GM19043 (cell line): ENCODE results near the gene FKBP1A.

Experiments
- ATAC-seq: cut with Tn5 transposase; IDR thresholded peaks from one replicate; pipeline ENCODE4 v1.9.1; 2021; ENCODE audit warnings: low read depth; ENCODE audit not compliant: unreplicated experiment

The FKBP1A gene

GRCh38 chr20:1322511-1323245, 70.2 kb downstream of the FKBP1A start:
- ATAC-seq: no peak

DNA sequence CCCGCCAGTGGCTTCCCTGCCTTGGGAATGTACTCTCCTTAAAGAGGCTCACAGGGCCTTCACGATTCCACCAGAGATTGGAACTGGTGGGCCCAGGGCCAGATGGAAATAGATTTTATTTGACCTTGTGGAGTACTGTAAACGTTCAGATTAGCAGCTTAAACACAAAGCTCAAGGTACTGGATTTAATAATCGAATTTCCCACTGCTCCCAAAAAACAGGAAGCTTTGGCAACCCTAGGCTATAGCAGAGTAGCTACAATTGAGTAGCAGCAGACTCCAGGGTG, 71.3 kb downstream of the FKBP1A start:
- ATAC-seq: no peak

DNA sequence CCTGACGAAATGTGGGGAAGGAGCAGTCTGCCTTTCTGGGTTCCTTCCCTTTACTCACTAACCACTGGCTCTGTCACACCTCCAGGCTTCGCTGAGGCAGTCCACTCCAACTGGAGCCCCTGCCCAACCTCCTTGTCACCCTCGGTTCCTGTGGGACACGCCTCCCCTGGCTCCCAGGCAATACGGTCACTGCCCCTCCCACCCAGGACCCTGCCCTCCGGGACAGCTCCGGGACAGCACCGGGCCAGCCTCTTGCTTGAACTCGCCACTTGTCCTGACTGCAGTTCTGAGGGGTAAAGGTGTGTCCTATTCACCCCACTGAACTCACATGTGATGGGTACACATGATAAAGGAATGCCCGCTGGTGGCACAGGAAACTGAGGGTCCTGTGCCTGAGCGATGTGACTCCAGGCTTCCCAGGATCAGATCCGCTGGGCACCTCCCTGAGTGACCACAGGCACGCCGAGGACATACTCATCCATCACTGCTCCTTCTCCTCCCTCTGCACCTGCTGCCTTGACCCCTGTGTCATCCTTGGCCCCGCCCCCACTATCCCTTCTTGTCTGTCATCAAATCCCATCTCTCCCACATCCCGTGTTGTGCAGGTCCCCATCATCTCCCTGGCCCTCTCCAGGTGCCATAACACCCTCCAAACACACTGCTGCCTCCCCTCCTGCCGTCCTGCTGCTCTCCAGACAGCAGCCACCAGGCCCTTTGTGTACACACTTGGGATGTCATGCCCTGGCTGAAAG, 71.8 kb downstream of the FKBP1A start:
- ATAC-seq: no peak

DNA sequence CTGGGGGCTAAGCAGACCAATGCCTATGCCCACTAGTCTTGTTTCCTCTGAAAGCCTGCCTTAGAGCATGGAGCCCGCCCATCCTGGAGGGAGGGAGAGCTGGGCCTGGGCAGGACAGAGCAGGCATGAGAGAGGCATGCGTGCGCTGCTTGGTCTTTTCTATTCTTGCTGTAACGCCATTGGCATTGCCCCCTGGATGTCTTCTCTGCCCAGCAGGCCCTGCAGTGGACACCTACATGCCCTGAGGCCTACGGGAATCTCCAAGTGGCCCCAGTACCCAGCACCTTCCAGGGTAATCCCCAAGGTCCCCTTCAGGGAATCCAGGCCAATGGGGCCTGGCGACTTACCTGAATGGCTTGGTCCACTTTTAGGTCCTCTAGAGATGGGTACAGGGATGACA, 72.8 kb downstream of the FKBP1A start:
- ATAC-seq: no peak

DNA sequence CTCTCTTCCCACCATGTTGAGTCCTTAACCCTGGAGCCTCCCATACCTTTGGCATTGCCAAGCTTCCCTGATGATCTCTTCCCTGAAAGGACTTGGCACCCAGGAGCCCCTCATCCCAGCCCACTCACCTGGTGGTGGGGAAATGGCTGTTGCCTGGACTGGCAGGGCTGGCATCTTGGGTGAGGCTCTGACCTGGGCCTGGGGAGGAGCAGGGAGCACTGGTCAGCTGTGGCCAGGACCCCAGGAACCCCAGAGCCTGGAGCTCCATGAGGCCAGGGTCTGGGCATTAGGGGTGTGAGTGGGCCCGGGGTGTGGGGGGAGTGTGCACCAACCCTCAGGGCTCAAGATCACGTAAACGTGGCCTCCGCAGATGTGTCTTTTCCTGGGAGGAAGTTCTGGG, 73.4 kb downstream of the FKBP1A start:
- no peak for ATAC-seq

DNA sequence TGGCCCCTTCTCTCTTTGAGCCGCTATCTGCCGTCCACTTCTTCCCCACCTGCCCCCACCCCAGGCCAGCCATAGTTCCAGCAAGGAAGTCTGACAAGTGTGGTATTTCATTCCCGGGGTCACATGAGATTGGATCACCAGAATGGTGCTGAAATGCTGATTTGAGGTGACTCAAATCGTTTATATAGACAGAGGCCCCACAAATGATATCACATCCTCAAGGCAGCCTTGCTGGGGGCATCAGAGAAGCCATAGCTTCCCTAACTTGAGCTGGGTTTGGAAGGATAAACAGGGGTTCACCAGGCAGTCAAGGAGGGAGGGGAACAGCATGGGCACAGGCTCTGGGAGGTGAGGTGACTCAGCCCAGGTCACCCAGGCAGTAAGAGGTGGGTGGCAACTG, 73.8 kb downstream of the FKBP1A start:
- ATAC-seq: no peak
